T-helper 22 cell (primary cell): ENCODE data around the gene TMEM176B.

ENCODE experiments used
- DNase-seq: peaks from one replicate; pipeline ENCODE4 v3.0.0-alpha.2; 2020; ENCODE audit warnings: low read depth

Gene TMEM176B

DNA sequence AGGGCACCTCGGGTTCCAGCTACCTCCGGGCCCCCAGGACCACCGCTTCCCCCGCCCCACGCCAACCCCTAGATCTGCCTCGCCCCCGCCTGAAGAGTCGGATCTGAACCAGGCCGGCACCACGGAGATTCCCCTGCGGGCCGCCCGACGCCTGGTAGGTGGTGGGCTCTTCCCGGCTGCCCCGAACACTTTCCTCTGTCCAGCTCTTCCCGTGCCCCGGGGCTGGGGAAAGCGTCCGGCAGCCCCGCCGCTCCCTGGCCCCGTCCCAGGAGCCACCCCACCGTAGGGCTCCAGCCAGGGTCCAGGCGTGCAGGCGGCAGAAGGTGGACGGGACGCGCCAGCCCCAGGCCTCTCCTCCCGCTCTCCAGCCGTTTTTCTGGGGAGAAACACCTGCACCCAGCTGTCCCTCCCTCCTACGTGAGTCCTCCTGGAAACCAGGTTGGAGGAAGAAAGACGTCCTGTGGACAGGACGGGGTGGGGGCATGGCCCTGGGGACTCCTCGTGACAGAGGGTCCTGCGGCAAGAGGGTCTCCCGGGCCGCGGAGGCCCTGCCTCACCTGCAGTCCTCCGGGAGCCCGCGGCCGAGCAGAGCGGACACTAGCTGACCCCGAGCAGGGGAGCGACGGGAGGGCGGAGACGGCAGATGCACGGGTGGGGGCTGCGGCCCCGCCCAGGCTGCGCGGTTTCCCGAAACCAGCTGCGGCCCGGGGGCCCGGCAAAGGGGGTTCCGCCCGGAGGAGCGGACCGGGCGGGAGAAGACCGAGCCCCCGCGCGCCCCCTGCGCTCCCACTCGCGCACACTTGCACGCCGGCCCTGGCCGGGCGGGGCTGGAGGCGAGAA, at the start of gene TMEM176B:
TSS of gene TMEM176B (minus strand) at position 624 of the 840 bp plus-strand sequence. CDS start 3,795 bp downstream, outside the sequence.
- no peak for DNase-seq

DNA sequence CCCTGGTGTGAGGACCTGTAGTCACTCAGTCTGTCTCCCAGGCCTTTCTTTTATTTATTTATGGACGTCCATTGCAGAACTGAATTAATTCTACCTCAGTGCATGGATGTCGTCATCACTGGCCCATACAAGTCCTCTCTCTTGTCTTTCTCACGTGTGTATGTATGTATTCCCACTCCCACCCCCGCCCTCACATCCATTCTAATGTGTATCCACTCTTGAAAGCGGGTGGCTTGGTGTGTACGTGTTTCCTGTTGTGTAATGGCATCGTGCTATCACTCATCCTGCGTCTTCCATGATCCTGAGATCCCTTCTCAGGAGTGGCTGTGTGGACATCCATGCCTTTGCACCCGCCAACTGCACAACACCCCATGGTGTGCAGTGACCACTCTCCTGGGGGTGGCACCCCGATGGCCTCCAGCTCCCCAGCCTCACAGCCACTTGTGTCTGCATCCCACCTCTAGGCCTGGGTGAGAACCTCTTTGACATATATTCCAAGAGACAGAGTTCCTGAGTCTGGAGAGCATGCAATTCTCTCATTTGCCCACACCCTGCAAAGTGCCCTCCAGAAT, 49.1 kb upstream of the TMEM176B start:
- no peak for DNase-seq

DNA sequence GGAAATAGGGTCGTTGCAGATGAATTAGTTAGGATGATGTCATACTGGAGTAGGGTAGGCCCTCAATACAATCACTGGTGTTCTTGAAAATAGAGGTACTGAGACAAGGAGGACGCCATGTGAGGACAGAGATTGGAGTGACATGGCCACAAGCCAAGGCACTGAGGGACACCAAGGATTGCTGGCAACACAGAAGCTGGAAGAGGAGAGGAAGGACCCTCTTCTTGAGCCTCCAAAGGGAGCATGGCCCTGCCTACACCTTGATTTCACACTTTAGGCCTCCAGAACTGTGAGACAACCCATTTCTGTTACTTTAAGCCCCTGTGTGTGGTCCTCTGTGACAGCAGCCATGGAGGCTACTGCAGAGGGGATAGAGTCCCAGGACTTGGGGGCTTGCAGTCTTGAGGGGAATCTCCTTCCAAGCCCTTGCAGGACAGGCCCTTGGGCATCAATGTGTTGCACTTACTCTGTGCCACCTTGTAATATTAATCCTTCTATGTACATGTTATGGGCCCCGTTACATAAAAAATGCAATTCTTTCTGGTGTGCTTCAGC, 48.5 kb upstream of the TMEM176B start:
- no peak for DNase-seq

DNA sequence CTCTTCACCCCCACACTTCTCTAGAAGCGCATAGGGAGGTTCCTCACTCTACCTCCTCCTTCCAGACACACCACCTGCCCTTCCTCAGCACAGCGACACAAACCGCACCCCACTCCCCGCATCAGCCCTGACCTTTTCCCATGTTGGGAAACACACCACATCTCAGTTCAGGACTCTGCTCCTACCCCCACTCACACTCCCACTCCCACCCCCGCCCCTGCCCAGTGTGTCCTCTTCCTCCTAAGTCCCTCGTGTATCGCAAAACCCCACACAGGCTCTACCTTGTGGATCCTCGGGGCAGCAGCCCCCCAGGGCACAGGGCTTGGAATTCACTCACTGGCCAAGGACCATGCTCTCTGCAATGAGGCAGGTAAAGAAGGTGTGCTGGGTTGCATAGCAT, 47.9 kb upstream of the TMEM176B start:
- no peak for DNase-seq

GRCh38 chr7:150847536-150847935, 47.4 kb upstream of the TMEM176B start:
- no peak for DNase-seq

GRCh38 chr7:150846291-150847115, 46.3 kb upstream of the TMEM176B start:
- DNase-seq = no peak

DNA sequence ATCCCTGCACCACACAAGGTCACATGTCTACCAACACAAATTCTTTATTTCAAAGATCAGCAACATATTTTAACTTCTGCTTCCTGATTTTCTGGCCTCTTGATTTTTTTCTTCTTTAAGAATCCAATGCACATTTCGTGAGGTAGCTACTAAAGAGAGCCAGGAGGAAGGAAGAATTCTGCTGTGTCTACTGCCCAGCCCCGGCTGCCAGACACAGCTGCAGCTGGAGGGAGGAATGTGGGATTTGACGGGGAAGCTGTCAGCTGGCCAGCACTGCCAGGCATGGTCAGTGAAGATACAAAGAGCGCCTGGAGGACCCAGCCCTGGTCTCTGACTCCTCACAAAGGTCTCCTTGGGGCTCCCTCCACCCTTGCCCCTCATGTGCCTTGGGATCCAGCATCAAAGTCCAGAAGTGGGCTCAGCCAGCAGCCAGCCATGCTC, 45.3 kb upstream of the TMEM176B start:
- no peak for DNase-seq

- no peak for DNase-seq
Observed at GRCh38 chr7:150842716-150843115, 42.6 kb upstream of the TMEM176B start.

DNA sequence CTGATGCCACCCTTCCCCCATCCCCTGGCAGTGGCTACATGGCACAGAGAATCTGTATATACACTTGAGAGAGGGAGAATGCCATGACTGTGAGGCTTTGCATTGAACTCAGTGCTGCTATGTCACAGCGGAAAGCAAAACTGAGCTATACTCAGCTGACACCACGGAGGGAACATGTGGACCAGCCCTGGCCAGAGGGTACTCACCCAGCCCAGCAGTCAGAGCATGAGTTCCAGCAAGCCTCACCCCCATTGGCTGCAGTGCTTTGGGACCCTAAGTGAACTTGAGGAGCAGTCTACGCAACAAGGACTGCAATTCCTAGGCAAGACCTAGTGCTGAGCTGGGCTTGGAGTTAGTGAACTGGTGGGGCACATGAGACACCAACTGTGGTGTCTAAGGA, 41.9 kb upstream of the TMEM176B start:
- DNase-seq = no peak

GRCh38 chr7:150838965-150839650, 38.9 kb upstream of the TMEM176B start:
- DNase-seq = no peak

GRCh38 chr7:150835702-150836280, 35.6 kb upstream of the TMEM176B start:
- DNase-seq = no peak

DNA sequence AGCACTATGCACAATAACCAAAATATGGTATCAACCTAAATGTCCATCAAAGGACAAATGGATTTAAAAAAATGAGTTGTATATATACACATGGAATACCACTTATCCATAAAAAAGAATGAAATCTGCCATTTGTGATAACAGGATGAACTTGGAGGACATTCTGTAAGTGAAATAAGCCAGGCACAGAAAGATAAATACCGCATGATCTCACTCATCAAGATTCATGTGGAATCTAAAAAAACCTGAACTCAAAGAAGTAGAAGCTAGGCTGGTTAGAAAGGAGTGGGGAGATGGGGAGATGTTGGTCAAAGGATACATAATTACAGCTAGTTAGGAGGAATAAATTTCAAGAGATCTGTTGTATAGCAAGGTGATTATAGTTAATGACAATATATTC, 34.9 kb upstream of the TMEM176B start:
- no peak for DNase-seq

- no peak for DNase-seq
Observed at GRCh38 chr7:150831851-150832250, 31.7 kb upstream of the TMEM176B start.

DNA sequence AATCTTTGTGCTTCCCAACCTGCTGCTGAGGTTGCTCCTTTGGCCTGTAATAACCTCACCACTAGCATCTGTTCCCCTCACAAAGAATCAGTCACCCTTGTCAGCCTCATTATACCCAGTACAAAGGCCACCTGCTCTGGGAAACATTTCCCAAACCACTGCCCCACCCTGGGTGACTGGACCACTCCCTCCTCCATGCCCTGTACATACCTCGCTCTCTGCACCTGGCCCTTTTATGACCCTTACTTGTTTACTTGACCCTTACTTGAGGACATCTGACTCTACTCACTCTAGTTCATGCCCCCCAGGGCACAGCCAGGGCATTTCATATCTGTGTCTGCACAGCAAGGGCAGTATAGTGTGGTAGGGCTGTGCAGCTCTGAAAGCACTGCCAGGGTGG, 30.8 kb upstream of the TMEM176B start:
- no peak for DNase-seq

DNA sequence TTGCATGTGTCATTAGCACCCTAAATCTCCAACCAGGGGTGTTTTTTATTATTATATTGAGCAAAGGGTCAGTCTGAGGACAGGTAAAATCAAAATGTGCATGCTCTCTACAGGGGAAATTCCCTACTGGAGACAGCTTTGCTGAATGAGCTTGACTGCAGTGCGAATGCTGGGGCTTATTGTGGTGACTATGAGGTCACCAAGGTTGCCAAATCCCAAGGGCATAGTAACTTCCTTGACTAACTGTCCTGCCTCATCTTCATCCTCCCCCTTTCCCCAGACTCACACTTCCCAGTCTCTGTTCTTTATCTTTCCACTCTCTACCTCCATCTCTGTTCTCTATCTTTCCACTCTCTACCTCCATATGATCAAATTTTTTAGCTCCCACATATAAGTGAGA, 29.3 kb upstream of the TMEM176B start:
- DNase-seq = no peak

DNA sequence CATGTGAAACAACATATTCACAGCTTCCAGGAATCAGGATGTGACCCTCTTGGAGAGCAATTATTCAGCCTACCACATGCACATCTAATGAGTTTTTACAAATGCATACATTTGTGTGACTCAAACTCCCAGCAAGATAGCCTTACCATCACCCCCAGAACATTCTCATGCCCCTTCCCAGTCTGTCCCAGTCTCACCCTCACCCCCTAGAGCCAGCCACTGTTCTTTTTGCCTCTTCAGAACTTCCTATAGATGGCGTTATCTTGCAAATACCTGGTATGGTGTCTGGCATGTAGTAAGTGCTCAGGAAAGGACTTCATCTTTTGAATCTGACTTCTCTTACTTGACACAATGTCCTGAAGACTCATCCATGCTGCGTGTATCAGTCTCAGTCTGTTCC, 28.2 kb upstream of the TMEM176B start:
- DNase-seq = no peak

DNA sequence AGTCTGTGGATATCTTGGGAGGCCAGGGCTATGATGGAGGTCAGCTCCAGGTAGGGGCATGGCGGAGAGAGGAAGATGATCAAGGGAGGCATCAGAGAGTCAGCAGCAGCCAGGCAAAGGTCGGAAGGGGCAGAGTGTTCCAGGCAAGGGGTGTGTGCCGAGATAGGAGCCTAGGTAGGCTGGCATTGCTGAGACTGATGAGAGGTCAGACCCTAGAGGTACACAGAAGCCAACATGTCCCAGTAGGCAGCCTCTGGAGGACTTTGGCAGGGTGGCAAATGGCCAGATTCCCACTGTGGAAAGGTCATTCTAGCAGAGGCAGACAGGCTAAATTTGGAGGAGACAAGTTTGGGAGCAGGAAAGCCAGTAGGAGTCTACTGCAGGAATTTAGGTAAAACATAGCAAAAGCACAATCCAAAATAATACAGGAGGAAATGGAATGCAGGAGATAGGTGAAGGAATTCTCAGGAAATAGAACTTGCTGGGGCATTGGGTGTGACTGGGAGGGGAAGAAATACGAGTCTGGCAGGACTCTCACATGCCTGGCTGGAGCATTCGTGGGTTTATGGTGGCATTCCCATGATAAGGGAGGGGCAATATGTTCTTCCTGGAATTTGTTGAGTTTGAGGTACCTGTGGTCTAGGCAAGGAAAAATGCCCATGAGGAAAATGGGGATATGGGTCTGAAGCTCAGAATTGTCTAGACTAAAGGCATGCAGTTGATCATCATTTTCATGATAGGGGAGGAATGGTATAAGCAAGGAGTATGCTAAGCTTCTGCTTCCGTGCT, 26.1 kb upstream of the TMEM176B start:
- DNase-seq = no peak

DNA sequence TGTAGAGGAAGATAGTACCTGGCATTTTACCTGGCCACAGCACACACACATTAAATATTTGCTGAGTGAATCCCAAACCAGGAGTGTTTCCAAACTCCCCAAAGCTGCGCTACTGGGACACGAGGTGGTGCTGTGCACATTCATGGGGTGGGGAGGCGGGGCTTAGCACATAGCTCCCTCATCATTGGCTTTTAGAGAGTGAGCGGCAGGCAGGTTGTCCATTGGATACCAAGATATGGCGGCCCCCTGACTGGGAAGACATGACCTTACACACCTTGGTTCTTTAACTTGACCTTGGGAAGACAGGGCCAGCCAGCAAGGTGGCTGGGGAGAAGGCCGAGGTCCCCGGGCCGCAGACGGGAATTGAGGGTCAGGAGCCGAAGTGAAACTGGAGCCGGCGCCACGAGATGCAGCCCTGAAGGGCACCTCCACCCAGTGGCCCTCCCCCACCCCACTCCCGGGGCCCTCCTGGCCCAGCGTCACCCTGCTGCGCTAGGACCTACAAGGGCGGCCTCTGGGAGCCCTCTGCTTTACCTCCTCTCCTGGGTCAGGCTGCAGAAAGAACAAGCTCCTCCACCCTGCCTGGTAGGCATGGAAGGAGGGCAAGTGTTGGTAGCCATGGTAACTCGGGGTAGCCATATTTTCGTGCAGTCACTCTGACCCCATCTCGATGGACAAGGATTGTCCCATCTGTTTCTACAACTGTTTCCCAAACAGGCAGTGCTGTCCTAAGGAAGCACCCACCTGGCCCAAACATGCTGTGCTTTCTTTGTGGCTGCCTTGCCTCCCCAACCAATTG, 24.4 kb upstream of the TMEM176B start:
- DNase-seq = no peak

- DNase-seq = no peak
Observed at GRCh38 chr7:150823484-150824126, 23.4 kb upstream of the TMEM176B start.
